Measurements from ENCODE around the gene NGB. TPM values are rescaled to one million over a fixed set of nuclear protein-coding genes. Genes with fewer than 3 reads are reported as not detected.

The NGB gene
- total and polyA plus RNA-seq, 9 of the 15 experiments (the other 6 are each of a cell fraction or from before 2014, with no cell fraction given) = not detected

- TF ChIP-seq NR2C1 (IDR thresholded peaks at IDR 0.05) = no peak
- TF ChIP-seq NR2C1 (tag; IDR thresholded peaks at IDR 0.05) = no peak
- TF ChIP-seq CLOCK (CRISPR knock-in tag; IDR thresholded peaks at IDR 0.05; ENCODE audit: borderline replicate concordance) = no peak
- no peak for TF ChIP-seq KLF1 (tag; IDR thresholded peaks at IDR 0.05)
- TF ChIP-seq GATAD2A (IDR thresholded peaks at IDR 0.05) = no peak
Measured at GRCh38 chr14:77259025-77259715, 11.8 kb downstream of the NGB start (continued).

GRCh38 chr14:77258566-77258965, 12.4 kb downstream of the NGB start:
- WGBS (ENCODE audit: insufficient coverage, low coverage, missing lambda C conversion rate) = 0% methylated on average over 4 of the region's 5 CpGs
- H3K36me3 ChIP-seq (ENCODE audit: control insufficient read depth, insufficient read depth, low read length) = no peaks in the 10 kb centered on the region
- H3K4me1 ChIP-seq (replicated peaks in 1 of 2; ENCODE audit: control insufficient read depth in 2 of 2, insufficient read depth in 2 of 2, low read length in 2 of 2) = no peaks in the 10 kb centered on the region
- ChIA-PET POLR2A (no interaction called here), CTCF (ENCODE audit: low intra/inter-chr PET ratio) (no interaction called here)
- DNase-seq (ENCODE audit: extremely low read depth in 1 of 4, low spot score in 3 of 4) (no peak), FAIRE-seq (no peak), ATAC-seq (no peak)
- peaks cover 2 to 54% of the 10 kb centered on the region in 2 experiments; a peak in 4 of 5 replicates for H3K27me3 ChIP-seq (ENCODE audit: control insufficient read depth in 2 of 2, insufficient read depth in 2 of 2, low read length in 2 of 2)
- H3K9me3 ChIP-seq (replicated peaks; ENCODE audit: control insufficient read depth, insufficient read depth, low read depth, low read length) = no peaks in the 10 kb centered on the region
- no TSS peak for BruUV-seq (replicated peaks)
- no peaks in the 10 kb centered on the region; the same call in 1 of the 2 replicates for H4K20me1 ChIP-seq (replicated peaks; ENCODE audit: control insufficient read depth, insufficient read depth, low read length)
- no peak overlapping the region for H3K9ac ChIP-seq (ENCODE audit: insufficient read depth in 1 of 2, low read depth in 2 of 2, low read length in 2 of 2)
- no peaks in the 10 kb centered on the region for H3K9me1 ChIP-seq (ENCODE audit: control insufficient read depth, insufficient read depth, low read length)
- H3K27ac ChIP-seq (ENCODE audit: extremely low read depth, low read depth, low read length) = no peak overlapping the region
- H3K79me2 ChIP-seq (ENCODE audit: control insufficient read depth, insufficient read depth, low read length) = no peaks in the 10 kb centered on the region
- H2AFZ ChIP-seq (ENCODE audit: low read depth, low read length) = no peak overlapping the region
- no peak overlapping the region for H3K4me2 ChIP-seq (ENCODE audit: insufficient read depth, low read length)
- in situ Hi-C loops (cut with MboI) (no loop called here), intact Hi-C loops (cut with micrococcal nuclease) (no loop called here)
- no peak overlapping the region for H3K4me3 ChIP-seq
- TF ChIP-seq RFX1 (IDR thresholded peaks at IDR 0.05) (no peak), RERE (CRISPR knock-in tag; IDR thresholded peaks at IDR 0.05; ENCODE audit: borderline replicate concordance) (no peak), RNF219 (CRISPR knock-in tag; IDR thresholded peaks at IDR 0.05) (no peak)
